Choroid plexus epithelial cell (primary cell): ENCODE data around the gene ZNF737.

Experiments
- DNase-seq: peaks from one replicate; pipeline ENCODE4 v3.0.0-alpha.2; 2010; ENCODE audit warnings: low read depth
- H3K4me3 ChIP-seq: 2 replicates; pipeline ENCODE4 v1.5.1; 2011; ENCODE audit warnings: low read depth, mild to moderate bottlenecking, control low read depth, low read length, moderate library complexity
- CTCF ChIP-seq: conservative IDR thresholded peaks from 2 replicates; pipeline ENCODE4 v1.5.1; 2011; ENCODE audit warnings: low read depth, mild to moderate bottlenecking, control low read depth, inconsistent platforms, low read length, moderate library complexity

Gene ZNF737

GRCh38 chr19:20513189-20513904, 52.2 kb downstream of the ZNF737 start:
- DNase-seq, result no peak
- H3K4me3 ChIP-seq, result no peak overlapping the region
- no peak for TF ChIP-seq CTCF

GRCh38 chr19:20503476-20503875, 62.1 kb downstream of the ZNF737 start:
- no peak for TF ChIP-seq CTCF
- peak; percentile 3 for DNase-seq
- no peak overlapping the region for H3K4me3 ChIP-seq
